HepG2 (cell line): Measurements from ENCODE around the gene GTF2I. TPM values are rescaled to one million over a fixed set of nuclear protein-coding genes. Genes with fewer than 3 reads are reported as not detected.
"Not testable (repeated sequence)": the region's sequence is repeated elsewhere in the genome, so short reads cannot be mapped to it uniquely, and the experiment has no call there.

Experiments used
- ATAC-seq: fragments of 200-7000 bp; cut with Tn5 transposase; 3 replicates; pipeline ENCODE4 v1.9.1; 2020; ENCODE audit warnings: mild to moderate bottlenecking, moderate library complexity
- BruUV-seq: library from RNA; stranded (reverse); fragments of 400-500 nt; replicated peaks from 2 replicates; lab custom pipeline; 2021; lab: Mats Ljungman, UMichigan
- CTCF ChIA-PET: fragments of 300-600 bp; formaldehyde crosslinking; extraction: SDS; loops from one replicate; lab custom pipeline; 2021; ENCODE audit warnings: low total read pairs, inconsistent platforms, low intra/inter-chr PET ratio; lab: Yijun Ruan, JAX
- POLR2A ChIA-PET: fragments of 350-600 bp; sonication (Branson Sonifier 250); formaldehyde crosslinking; loops from one replicate; lab custom pipeline; 2020; ENCODE audit warnings: antibody characterized with exemption, inconsistent platforms; lab: Yijun Ruan, JAX
- DNase-seq: peaks from one replicate; pipeline ENCODE4 v3.0.0-alpha.2; 2015; ENCODE audit warnings: low spot score
- FAIRE-seq: peaks from 3 replicates; lab custom pipeline; 2011; peaks lifted over from hg19 to GRCh38; lab: Jason Lieb, UNC
- H2AFZ ChIP-seq: one replicate; pipeline ENCODE4 v1.6.1; 2011; ENCODE audit warnings: low read length, inconsistent platforms
- H3K27ac ChIP-seq: fragments of 300-600 bp; 3 replicates; pipeline ENCODE4 v1.8.0; 2011; ENCODE audit warnings: mixed run types, mild to moderate bottlenecking, mixed read lengths, low read length, inconsistent platforms; ENCODE audit not compliant: insufficient read depth; ENCODE audit errors: extremely low read length
- H3K27me3 ChIP-seq, 2 experiments: fragments of 200-600 bp in 1 of 2; 2 replicates in 1 of 2; 3 replicates in 1 of 2; pipeline versions ENCODE4 v1.6.0 to v1.8.0; 2011; ENCODE audit warnings: low read length in 2 of 2, mild to moderate bottlenecking in 2 of 2, moderate library complexity in 2 of 2, inconsistent platforms in 1 of 2; ENCODE audit not compliant: insufficient read depth in 2 of 2, control insufficient read depth in 1 of 2
- H3K36me3 ChIP-seq, 2 experiments: fragments of 200-600 bp in 1 of 2; replicated peaks in 1 of 2; 2 replicates in 1 of 2; 3 replicates in 1 of 2; pipeline versions ENCODE4 v1.5.1 to v1.8.0; 2011; ENCODE audit warnings: low read length in 2 of 2, inconsistent platforms in 1 of 2; ENCODE audit not compliant: insufficient read depth in 2 of 2, control insufficient read depth in 1 of 2
- H3K4me1 ChIP-seq: 2 replicates; pipeline ENCODE4 v1.5.1; 2012; ENCODE audit warnings: low read length, inconsistent platforms; ENCODE audit not compliant: insufficient read depth
- H3K4me2 ChIP-seq: 2 replicates; pipeline ENCODE4 v1.6.0; 2011; ENCODE audit warnings: low read depth, low read length, inconsistent platforms
- H3K4me3 ChIP-seq, 3 experiments: fragments of 200-600 bp in 1 of 3; sonication (generic), shearing (Covaris generic) in 1 of 3; replicated peaks in 1 of 3; 2 replicates each; pipeline ENCODE4 v1.5.1; 2011 to 2016; ENCODE audit warnings: low read length in 3 of 3, inconsistent platforms in 2 of 3, low read depth in 2 of 3, mild to moderate bottlenecking in 2 of 3, control low read depth in 1 of 3, mixed read lengths in 1 of 3; ENCODE audit not compliant: insufficient read depth in 1 of 3
- H3K79me2 ChIP-seq: one replicate; pipeline ENCODE4 v1.6.1; 2011; ENCODE audit warnings: low read length, inconsistent platforms; ENCODE audit not compliant: insufficient read depth
- H3K9ac ChIP-seq: 2 replicates; pipeline ENCODE4 v1.6.0; 2011; ENCODE audit warnings: mild to moderate bottlenecking, low read depth, low read length, inconsistent platforms; ENCODE audit not compliant: insufficient read depth
- H3K9me3 ChIP-seq: 2 replicates; pipeline ENCODE4 v1.5.1; 2012; ENCODE audit warnings: mild to moderate bottlenecking, low read length
- H4K20me1 ChIP-seq: 2 replicates; pipeline ENCODE4 v1.6.0; 2011; ENCODE audit warnings: inconsistent platforms, mild to moderate bottlenecking, low read length, moderate library complexity; ENCODE audit not compliant: insufficient read depth
- ZNF121 ChIP-seq: sonication (generic); formaldehyde crosslinking; IDR thresholded peaks from 2 replicates; pipeline ENCODE4 v1.5.0; 2020; ENCODE audit warnings: mild to moderate bottlenecking, missing genetic modification reagents
- ZNF263 ChIP-seq: sonication (generic); formaldehyde crosslinking; IDR thresholded peaks from 2 replicates; pipeline ENCODE4 v1.4.0; 2020; ENCODE audit warnings: missing genetic modification reagents
- ZNF44 ChIP-seq: sonication (generic); formaldehyde crosslinking; IDR thresholded peaks from 2 replicates; pipeline ENCODE4 v1.5.1; 2020; ENCODE audit warnings: mild to moderate bottlenecking, missing genetic modification reagents
- WGBS: methylation state at CpG from one replicate; pipeline ENCODE4 v1.1.6; 2017; ENCODE audit warnings: low lambda C conversion rate; 5-methylcytosine and 5-hydroxymethylcytosine counted together
- in situ Hi-C: cut with HindIII; loops from 2 replicates; pipeline ENCODE4 v1.10.0; 2017; ENCODE audit warnings: low pct_unique_long_range_greater_than_20kb; ENCODE audit not compliant: extremely low pct_ligation_motif_present
- intact Hi-C: fragments of 100-400 bp; cut with micrococcal nuclease; formaldehyde crosslinking; loops from one replicate; pipeline ENCODE4 v1.10.0; 2022; ENCODE audit not compliant: unreplicated experiment
- polyA plus RNA-seq, 8 experiments: library from polyadenylated mRNA; depleted of rRNA in 3 of 8; stranded (reverse) in 7 of 8; unstranded in 1 of 8; fragments of >200 nt; fragmentation: Illumina TruSeq in 4 of 8; extraction: Trizol in 4 of 8; gene quantifications; 2 replicates each; pipeline versions ENCODE4 v1.2.1 to v1.2.3, GENCODE V29; 2011 to 2016; ENCODE audit warnings: low read depth in 4 of 8, missing spikeins in 1 of 8, mixed read lengths in 1 of 8; ENCODE audit not compliant: insufficient read depth in 1 of 8
- total RNA-seq, 5 experiments: library from RNA; depleted of rRNA; stranded (reverse); fragments of >200 nt; fragmentation: Illumina TruSeq; extraction: Trizol; gene quantifications; 2 replicates each; pipeline ENCODE4 v1.2.3, GENCODE V29; 2016; ENCODE audit warnings: low read depth in 1 of 5

The GTF2I gene
- total and polyA plus RNA-seq, 2 of the 13 experiments (the other 11 are each of a cell fraction or from before 2014, with no cell fraction given) = 74.6 to 125 TPM

GRCh38 chr7:74667520-74667919 lies 10.0 kb downstream of the GTF2I start:
- H3K27ac ChIP-seq, BruUV-seq, POLR2A ChIA-PET, DNase-seq, H3K27me3 ChIP-seq, FAIRE-seq, H3K9me3 ChIP-seq, H3K4me3 ChIP-seq, ATAC-seq, H2AFZ ChIP-seq, H3K4me2 ChIP-seq, intact Hi-C loops, in situ Hi-C loops, H3K9ac ChIP-seq, CTCF ChIA-PET: not testable (repeated sequence)
- H3K79me2 ChIP-seq = peaks cover 94% of the 10 kb centered on the region
- H3K36me3 ChIP-seq = peaks cover 6 to 34% of the 10 kb centered on the region in 2 experiments; a peak in 4 of 5 replicates
- TF ChIP-seq ZNF121 (CRISPR knock-in tag) = peak; percentile 49; the same call in 1 of the 2 replicates
- peaks cover 32% of the 10 kb centered on the region for H3K4me1 ChIP-seq
- whole genome bisulfite sequencing = 92% methylated on average over 5 of the region's 5 CpGs
- H4K20me1 ChIP-seq = peaks cover 67% of the 10 kb centered on the region

GRCh38 chr7:74671602-74672001 lies 14.1 kb downstream of the GTF2I start:
- no peak for DNase-seq
- intact Hi-C loops = no loop called here
- peaks cover 2 to 36% of the 10 kb centered on the region in 2 experiments; a peak in 3 of 5 replicates for H3K36me3 ChIP-seq
- BruUV-seq = no TSS peak
- no peak for FAIRE-seq
- no peak overlapping the region for H3K4me3 ChIP-seq
- H3K79me2 ChIP-seq = peaks cover 94% of the 10 kb centered on the region
- no peak overlapping the region for H3K9ac ChIP-seq
- H4K20me1 ChIP-seq = peaks cover 65% of the 10 kb centered on the region
- H3K27me3 ChIP-seq = no peaks in the 10 kb centered on the region
- TF ChIP-seq ZNF44 (CRISPR knock-in tag) = no peak
- peak; percentile 53; the same call in 1 of the 2 replicates for TF ChIP-seq ZNF263 (CRISPR knock-in tag)
- TF ChIP-seq, all 625 proteins: peak for 1
- peaks cover 21% of the 10 kb centered on the region for H3K4me1 ChIP-seq
- WGBS = 90% methylated on average over 6 of the region's 6 CpGs
- ChIA-PET POLR2A (no interaction called here), CTCF (no interaction called here)
- H3K4me2 ChIP-seq = no peak overlapping the region
- in situ Hi-C loops = no loop called here
- H3K27ac ChIP-seq = no peak overlapping the region
- H3K9me3 ChIP-seq = no peaks in the 10 kb centered on the region
- no peak for ATAC-seq
- no peak overlapping the region for H2AFZ ChIP-seq
